OCI-LY7 (cell line): ENCODE measurements around the gene NTNG2.

Experiments used
- EZH2phosphoT487 ChIP-seq: fragments of 200-600 bp; sonication (generic); IDR thresholded peaks from 2 replicates; pipeline ENCODE4 v1.6.1; 2018; ENCODE audit warnings: low read depth, borderline replicate concordance, mild to moderate bottlenecking, mixed run types, antibody characterized with exemption, low read length, moderate library complexity, mixed read lengths
- TF ChIP-seq, protein P1 (sequence below): fragments of 200-600 bp; sonication (generic); conservative IDR thresholded peaks from 2 replicates; pipeline ENCODE4 v1.5.1; 2014; ENCODE audit warnings: mild to moderate bottlenecking, antibody characterized with exemption, low read length, moderate library complexity, mixed read lengths

DNA sequence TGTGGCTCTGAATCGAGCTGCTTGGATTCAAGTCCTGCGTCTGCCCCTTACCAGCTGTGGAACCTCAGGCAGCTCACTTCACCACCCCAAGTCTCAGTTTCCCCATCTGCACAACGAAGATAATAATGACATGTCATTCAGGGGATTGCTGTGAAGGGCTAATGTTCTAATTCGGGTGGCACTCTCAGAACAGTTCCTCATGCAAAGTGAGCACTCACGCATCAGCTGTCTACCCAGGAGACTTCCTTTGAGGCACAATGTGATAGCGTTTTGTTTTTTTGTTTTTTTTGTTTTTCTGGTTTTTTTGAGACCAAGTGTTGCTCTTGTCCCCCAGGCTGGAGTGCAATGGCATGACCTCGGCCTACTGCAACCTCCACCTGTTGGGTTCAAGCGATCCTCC lies 56.4 kb downstream of the NTNG2 start:
- TF ChIP-seq, protein P1, sequence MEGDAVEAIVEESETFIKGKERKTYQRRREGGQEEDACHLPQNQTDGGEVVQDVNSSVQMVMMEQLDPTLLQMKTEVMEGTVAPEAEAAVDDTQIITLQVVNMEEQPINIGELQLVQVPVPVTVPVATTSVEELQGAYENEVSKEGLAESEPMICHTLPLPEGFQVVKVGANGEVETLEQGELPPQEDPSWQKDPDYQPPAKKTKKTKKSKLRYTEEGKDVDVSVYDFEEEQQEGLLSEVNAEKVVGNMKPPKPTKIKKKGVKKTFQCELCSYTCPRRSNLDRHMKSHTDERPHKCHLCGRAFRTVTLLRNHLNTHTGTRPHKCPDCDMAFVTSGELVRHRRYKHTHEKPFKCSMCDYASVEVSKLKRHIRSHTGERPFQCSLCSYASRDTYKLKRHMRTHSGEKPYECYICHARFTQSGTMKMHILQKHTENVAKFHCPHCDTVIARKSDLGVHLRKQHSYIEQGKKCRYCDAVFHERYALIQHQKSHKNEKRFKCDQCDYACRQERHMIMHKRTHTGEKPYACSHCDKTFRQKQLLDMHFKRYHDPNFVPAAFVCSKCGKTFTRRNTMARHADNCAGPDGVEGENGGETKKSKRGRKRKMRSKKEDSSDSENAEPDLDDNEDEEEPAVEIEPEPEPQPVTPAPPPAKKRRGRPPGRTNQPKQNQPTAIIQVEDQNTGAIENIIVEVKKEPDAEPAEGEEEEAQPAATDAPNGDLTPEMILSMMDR = no peak
- TF ChIP-seq EZH2phosphoT487 = no peak
